ENCODE data around the gene RPGRIP1L. TPM values are rescaled to one million over a fixed set of nuclear protein-coding genes. Genes with fewer than 3 reads are reported as not detected.

Gene RPGRIP1L
- total RNA-seq, 6 experiments from 2014 or later, result 16.3 to 19.1 (median 18.4) TPM

GRCh38 chr16:53664724-53665345 lies 38.8 kb downstream of the RPGRIP1L start:
- peak overlapping the region; percentile 84 for H3K27ac Mint-ChIP-seq
- H3K36me3 Mint-ChIP-seq (ENCODE audit: low read depth), result peaks cover 4% of the 10 kb centered on the region; the same call in 1 of the 2 replicates
- TF ChIP-seq CTCF (IDR thresholded peaks at IDR 0.05), result no peak
- H3K27me3 Mint-ChIP-seq (ENCODE audit: insufficient read depth), result no peaks in the 10 kb centered on the region
- H3K9me3 Mint-ChIP-seq, result no peaks in the 10 kb centered on the region
- peak overlapping the region; percentile 80 for H3K4me3 Mint-ChIP-seq
- peaks cover 43% of the 10 kb centered on the region for H3K4me1 Mint-ChIP-seq (ENCODE audit: low read depth)
- peak; percentile 93 for DNase-seq

- peaks cover 39% of the 10 kb centered on the region for H3K4me1 Mint-ChIP-seq (ENCODE audit: low read depth)
- H3K4me3 Mint-ChIP-seq, result no peak overlapping the region
- H3K36me3 Mint-ChIP-seq (ENCODE audit: low read depth), result peaks cover 2% of the 10 kb centered on the region; the same call in 1 of the 2 replicates
- TF ChIP-seq CTCF (IDR thresholded peaks at IDR 0.05), result no peak
- H3K27ac Mint-ChIP-seq, result no peak overlapping the region
- DNase-seq, result no peak
- H3K27me3 Mint-ChIP-seq (ENCODE audit: insufficient read depth), result no peaks in the 10 kb centered on the region
- no peaks in the 10 kb centered on the region for H3K9me3 Mint-ChIP-seq
These were observed 41.6 kb downstream of the RPGRIP1L start for GRCh38 chr16:53662072-53662471.

GRCh38 chr16:53654946-53655345 lies 48.7 kb downstream of the RPGRIP1L start:
- H3K4me1 Mint-ChIP-seq (ENCODE audit: low read depth), result no peaks in the 10 kb centered on the region
- H3K36me3 Mint-ChIP-seq (ENCODE audit: low read depth), result peaks cover 30% of the 10 kb centered on the region
- H3K9me3 Mint-ChIP-seq, result no peaks in the 10 kb centered on the region
- peaks cover 1% of the 10 kb centered on the region; the same call in 1 of the 2 replicates for H3K27me3 Mint-ChIP-seq (ENCODE audit: insufficient read depth)
- no peak for TF ChIP-seq CTCF (IDR thresholded peaks at IDR 0.05)
- H3K27ac Mint-ChIP-seq, result no peak overlapping the region
- no peak overlapping the region for H3K4me3 Mint-ChIP-seq
- DNase-seq, result no peak

GRCh38 chr16:53651357-53651756 lies 52.3 kb downstream of the RPGRIP1L start:
- Mint-ChIP-seq H3K27me3 (ENCODE audit: insufficient read depth) (peaks cover 1% of the 10 kb centered on the region; the same call in 1 of the 2 replicates), H3K4me1 (ENCODE audit: low read depth) (no peaks in the 10 kb centered on the region), H3K36me3 (ENCODE audit: low read depth) (peaks cover 27% of the 10 kb centered on the region), H3K4me3 (no peak overlapping the region), H3K9me3 (no peaks in the 10 kb centered on the region), H3K27ac (no peak overlapping the region)
- no peak for DNase-seq
- TF ChIP-seq CTCF (IDR thresholded peaks at IDR 0.05), result no peak

GRCh38 chr16:53646506-53646905 lies 57.2 kb downstream of the RPGRIP1L start:
- no peak overlapping the region for H3K27ac Mint-ChIP-seq

More at GRCh38 chr16:53646506-53646905, 57.2 kb downstream of the RPGRIP1L start:
- DNase-seq, result no peak
- Mint-ChIP-seq H3K36me3 (ENCODE audit: low read depth) (peaks cover 26% of the 10 kb centered on the region), H3K4me1 (ENCODE audit: low read depth) (no peaks in the 10 kb centered on the region), H3K4me3 (no peak overlapping the region), H3K27me3 (ENCODE audit: insufficient read depth) (peaks cover 1% of the 10 kb centered on the region; the same call in 1 of the 2 replicates), H3K9me3 (no peaks in the 10 kb centered on the region)
- TF ChIP-seq CTCF (IDR thresholded peaks at IDR 0.05), result no peak

Measured in HFFc6 (cell line).